HG03439 (cell line): ENCODE data around the gene MMP27.
"Not testable (repeated sequence)": the region's sequence is repeated elsewhere in the genome, so short reads cannot be mapped to it uniquely, and the experiment has no call there.

Experiments used
- ATAC-seq: cut with Tn5 transposase; IDR thresholded peaks from one replicate; pipeline ENCODE4 v1.9.1; 2021; ENCODE audit warnings: mild to moderate bottlenecking, moderate library complexity; ENCODE audit not compliant: unreplicated experiment

Gene MMP27, protein sequence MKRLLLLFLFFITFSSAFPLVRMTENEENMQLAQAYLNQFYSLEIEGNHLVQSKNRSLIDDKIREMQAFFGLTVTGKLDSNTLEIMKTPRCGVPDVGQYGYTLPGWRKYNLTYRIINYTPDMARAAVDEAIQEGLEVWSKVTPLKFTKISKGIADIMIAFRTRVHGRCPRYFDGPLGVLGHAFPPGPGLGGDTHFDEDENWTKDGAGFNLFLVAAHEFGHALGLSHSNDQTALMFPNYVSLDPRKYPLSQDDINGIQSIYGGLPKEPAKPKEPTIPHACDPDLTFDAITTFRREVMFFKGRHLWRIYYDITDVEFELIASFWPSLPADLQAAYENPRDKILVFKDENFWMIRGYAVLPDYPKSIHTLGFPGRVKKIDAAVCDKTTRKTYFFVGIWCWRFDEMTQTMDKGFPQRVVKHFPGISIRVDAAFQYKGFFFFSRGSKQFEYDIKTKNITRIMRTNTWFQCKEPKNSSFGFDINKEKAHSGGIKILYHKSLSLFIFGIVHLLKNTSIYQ

DNA sequence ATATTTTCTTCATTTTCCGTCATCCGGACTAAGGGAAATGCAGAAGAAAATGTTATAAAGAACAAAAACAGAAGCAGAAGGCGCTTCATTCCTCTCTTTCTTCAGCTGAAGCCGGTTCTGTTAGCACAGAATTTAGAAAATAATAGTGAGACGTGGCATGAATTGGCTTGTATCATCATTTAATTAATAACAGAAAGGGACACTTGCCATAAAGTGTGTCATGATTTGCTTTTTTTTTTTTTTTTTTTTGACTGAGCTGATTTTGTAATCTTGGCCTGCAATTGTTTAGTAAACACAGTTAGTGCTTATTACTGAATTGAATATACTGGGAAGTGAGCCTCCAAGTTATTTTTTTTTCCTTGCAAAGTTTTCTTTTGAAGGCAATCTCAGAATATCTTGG lies at the start of gene MMP27:
Gene MMP27 (minus strand): TSS at position 144 of the 400 bp plus-strand sequence. CDS start 55 bp downstream, at position 89.
- ATAC-seq: no peak

- ATAC-seq: no peak
Measured at GRCh38 chr11:102753267-102753666, 47.7 kb upstream of the MMP27 start.

DNA sequence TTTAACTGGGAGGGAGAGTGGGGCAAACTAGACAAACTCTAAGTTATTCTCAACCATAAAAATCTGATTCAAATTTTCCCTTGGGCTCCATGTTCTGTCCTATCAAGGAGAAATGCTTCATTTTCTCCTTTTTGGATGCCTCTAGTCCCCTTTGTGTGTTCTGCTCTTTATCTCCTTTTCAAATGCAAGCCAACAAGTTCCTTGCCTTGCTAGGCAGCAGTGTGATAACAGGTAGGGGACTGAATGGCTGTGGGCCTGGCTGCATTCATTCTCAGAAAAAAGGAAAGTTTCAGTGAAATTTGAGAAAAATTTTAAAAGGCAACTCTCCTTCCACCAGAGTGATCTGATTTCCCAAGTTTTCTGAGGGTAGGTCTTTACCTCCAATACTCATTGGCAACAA lies 46.1 kb upstream of the MMP27 start:
- no peak for ATAC-seq

DNA sequence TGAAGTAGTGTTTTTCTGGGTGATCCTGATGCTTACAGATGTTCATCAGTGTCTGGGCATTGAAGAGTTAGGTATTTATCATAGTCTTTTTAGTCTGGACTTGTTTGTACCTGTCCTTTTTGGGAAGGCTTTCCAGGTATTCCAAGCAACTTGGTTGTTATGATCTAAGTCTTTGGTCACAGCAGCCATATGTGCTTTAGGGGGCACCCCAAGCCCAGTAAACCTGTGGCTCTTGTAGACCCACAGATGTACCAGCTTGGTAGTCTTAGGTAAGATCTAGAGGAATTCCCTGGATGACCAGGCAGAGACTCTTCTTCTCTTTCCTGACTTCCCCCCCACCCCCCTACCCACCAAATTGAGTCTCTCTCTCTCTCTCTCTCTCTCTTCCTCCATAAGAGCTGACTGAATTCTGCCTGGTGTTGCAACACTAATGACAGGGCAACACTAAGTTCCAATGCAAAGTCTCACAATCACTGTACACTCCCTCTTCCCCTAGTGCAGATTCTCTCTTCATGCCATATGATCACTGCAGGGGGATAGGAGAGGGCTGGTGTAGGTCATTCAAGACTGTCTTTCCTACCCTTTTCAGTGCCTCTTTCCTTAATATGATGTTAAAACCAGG lies 43.6 kb upstream of the MMP27 start:
- ATAC-seq: no peak

- not testable (repeated sequence) for ATAC-seq
Measured at GRCh38 chr11:102746746-102747578, 41.4 kb upstream of the MMP27 start.

GRCh38 chr11:102734650-102735049 lies 29.1 kb upstream of the MMP27 start:
- ATAC-seq: no peak

GRCh38 chr11:102733232-102733875 lies 27.8 kb upstream of the MMP27 start:
- ATAC-seq: peak; percentile 88

- ATAC-seq: not testable (repeated sequence)
Measured at GRCh38 chr11:102730944-102731343, 25.4 kb upstream of the MMP27 start.

GRCh38 chr11:102729849-102730815 lies 24.6 kb upstream of the MMP27 start:
- no peak for ATAC-seq

GRCh38 chr11:102727890-102728289 lies 22.3 kb upstream of the MMP27 start:
- no peak for ATAC-seq

GRCh38 chr11:102724904-102725500 lies 19.4 kb upstream of the MMP27 start, which contains the start of gene MMP8:
TSS of gene MMP8 (minus strand) at chr11:102724954. CDS start at chr11:102724855, 99 bp downstream.
- ATAC-seq: no peak

DNA sequence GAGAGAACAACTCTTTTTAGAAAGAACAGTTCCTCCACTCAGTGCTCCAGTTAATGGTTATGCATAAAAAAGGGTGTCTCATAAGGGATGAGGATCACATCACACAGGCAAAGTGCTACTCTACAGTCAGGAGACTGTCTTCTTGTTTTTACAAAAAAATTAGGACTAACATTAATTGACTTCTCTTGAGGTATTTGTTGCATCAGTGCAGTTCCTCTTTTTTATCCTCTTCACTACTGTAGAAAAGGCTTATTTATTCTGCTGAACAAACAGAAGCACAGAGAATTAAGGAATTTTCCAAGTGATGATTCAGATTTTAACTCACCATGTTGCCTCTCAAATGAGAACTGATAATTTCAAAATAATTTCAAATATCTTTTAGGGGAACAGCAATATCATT lies 17.3 kb upstream of the MMP27 start:
- ATAC-seq: no peak

GRCh38 chr11:102719620-102720277 lies 14.2 kb upstream of the MMP27 start:
- ATAC-seq: no peak

GRCh38 chr11:102717280-102717679 lies 11.7 kb upstream of the MMP27 start:
- ATAC-seq: no peak

- peak; percentile 56 for ATAC-seq
Measured at GRCh38 chr11:102716527-102716926, 11.0 kb upstream of the MMP27 start.

GRCh38 chr11:102712137-102712536 lies 6.6 kb upstream of the MMP27 start:
- no peak for ATAC-seq

DNA sequence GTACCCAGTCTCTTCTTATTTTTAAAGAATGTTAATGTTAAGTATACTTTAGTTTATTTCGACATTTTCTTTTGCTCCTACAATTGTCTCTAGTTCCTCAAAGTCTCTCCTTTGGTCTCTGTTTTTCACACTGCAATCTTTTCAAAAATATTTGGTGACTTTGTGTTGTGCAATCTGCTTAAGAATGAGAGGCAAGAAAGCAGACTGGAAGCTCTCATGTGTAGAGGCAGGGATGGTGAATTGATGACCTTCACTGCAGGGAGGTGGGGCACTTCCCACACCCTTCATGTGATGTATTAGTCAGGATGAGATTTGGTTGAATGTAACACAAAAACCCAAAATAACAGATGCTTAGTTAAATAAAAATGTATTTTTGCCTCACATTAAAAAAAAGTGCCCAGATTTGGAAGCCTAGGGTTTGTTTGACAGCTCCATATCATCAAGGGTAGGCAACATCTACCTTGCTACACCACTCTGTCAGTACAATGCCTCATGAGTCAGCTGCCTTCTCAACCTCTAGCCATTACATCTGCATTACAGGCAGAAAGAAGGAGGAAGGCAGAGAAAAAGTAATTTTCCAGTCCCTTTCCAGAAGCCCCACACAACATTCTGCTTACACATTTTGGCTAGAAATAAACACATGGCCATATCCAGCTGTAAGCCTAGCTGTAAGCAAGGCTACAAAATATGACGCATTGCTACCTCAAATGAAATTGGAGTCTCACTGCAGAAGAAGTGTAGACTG lies 3.8 kb upstream of the MMP27 start:
- ATAC-seq: no peak

DNA sequence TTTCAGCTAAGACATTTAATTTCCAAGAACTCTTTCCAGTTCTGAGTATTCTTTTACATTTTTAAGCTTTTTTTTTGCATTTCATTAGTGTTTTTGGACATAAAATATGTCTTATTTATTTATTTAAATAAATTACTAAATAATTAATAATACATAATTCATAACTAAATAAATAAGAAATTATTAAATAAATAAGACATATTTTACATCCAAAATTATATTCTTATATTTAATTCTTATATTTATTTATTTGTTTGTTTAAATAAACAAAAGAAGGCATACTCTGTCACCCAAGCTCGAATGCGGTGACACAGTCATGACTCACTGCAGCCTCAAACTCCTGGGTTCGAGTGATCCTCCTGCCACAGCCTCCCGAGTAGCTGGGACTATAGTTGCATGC lies 3.1 kb upstream of the MMP27 start:
- ATAC-seq: no peak
